GM21717 (cell line): Measurements from ENCODE around the gene ITPK1.

Source experiments
- ATAC-seq: cut with Tn5 transposase; IDR thresholded peaks from one replicate; pipeline ENCODE4 v1.9.1; 2021; ENCODE audit warnings: mild to moderate bottlenecking, moderate library complexity; ENCODE audit not compliant: unreplicated experiment

Gene ITPK1

GRCh38 chr14:92974541-92975345 lies 141.0 kb downstream of the ITPK1 start:
- no peak for ATAC-seq

- ATAC-seq = no peak
Observed at GRCh38 chr14:92973798-92974372, 141.8 kb downstream of the ITPK1 start.

- ATAC-seq = no peak
Observed at GRCh38 chr14:92973261-92973797, 142.4 kb downstream of the ITPK1 start.

- no peak for ATAC-seq
Observed at GRCh38 chr14:92971601-92972180, 144.0 kb downstream of the ITPK1 start.

GRCh38 chr14:92970271-92970670 lies 145.5 kb downstream of the ITPK1 start:
- ATAC-seq = no peak

GRCh38 chr14:92969871-92970270 lies 145.9 kb downstream of the ITPK1 start:
- no peak for ATAC-seq

- no peak for ATAC-seq
Observed at GRCh38 chr14:92969430-92969829, 146.3 kb downstream of the ITPK1 start.

- ATAC-seq = no peak
Observed at GRCh38 chr14:92968291-92969020, 147.3 kb downstream of the ITPK1 start.

GRCh38 chr14:92967346-92967926 lies 148.3 kb downstream of the ITPK1 start:
- ATAC-seq = no peak

GRCh38 chr14:92965281-92965680 lies 150.4 kb downstream of the ITPK1 start:
- ATAC-seq = no peak

- ATAC-seq = no peak
Observed at GRCh38 chr14:92964124-92965109, 151.3 kb downstream of the ITPK1 start.

- no peak for ATAC-seq
Observed at GRCh38 chr14:92963301-92964123, 152.2 kb downstream of the ITPK1 start.

GRCh38 chr14:92962831-92963095 lies 153.0 kb downstream of the ITPK1 start:
- ATAC-seq = no peak

GRCh38 chr14:92962031-92962830 lies 153.5 kb downstream of the ITPK1 start:
- ATAC-seq = no peak

- ATAC-seq = no peak
Observed at GRCh38 chr14:92961567-92961855, 154.2 kb downstream of the ITPK1 start.

GRCh38 chr14:92960706-92961566 lies 154.8 kb downstream of the ITPK1 start:
- ATAC-seq = no peak
